Stimulated activated effector memory CD8-positive, alpha-beta T cell treated with anti-CD3 and anti-CD28 coated beads, Interleukin-12 subunit alpha, Interleukin-12 subunit beta, amount 100 ng/mL, for 72 hours (primary cell): ENCODE data around the gene CDKN2D.

Experiments used
- ATAC-seq: fragments of 150-1000 bp; cut with Tn5 transposase; 2 replicates; pipeline ENCODE4 v1.10.0; 2021
- DNase-seq, 2 donors: peaks; one replicate each; pipeline ENCODE4 v3.0.0; 2021 to 2022; ENCODE audit warnings: low spot score in 2 of 2
- H3K27ac Mint-ChIP-seq: one replicate; pipeline ENCODE4 v1.8.0; 2022; ENCODE audit warnings: mild to moderate bottlenecking, mixed read lengths
- H3K36me3 Mint-ChIP-seq: one replicate; pipeline ENCODE4 v1.8.0; 2022; ENCODE audit warnings: mild to moderate bottlenecking, mixed read lengths
- H3K4me1 Mint-ChIP-seq: one replicate; pipeline ENCODE4 v1.8.0; 2022; ENCODE audit warnings: mixed read lengths
- H3K4me3 Mint-ChIP-seq: one replicate; pipeline ENCODE4 v1.8.0; 2022; ENCODE audit warnings: mild to moderate bottlenecking, mixed read lengths
- H3K9me3 Mint-ChIP-seq: one replicate; pipeline ENCODE4 v1.8.0; 2022; ENCODE audit warnings: mixed read lengths

Gene CDKN2D

DNA sequence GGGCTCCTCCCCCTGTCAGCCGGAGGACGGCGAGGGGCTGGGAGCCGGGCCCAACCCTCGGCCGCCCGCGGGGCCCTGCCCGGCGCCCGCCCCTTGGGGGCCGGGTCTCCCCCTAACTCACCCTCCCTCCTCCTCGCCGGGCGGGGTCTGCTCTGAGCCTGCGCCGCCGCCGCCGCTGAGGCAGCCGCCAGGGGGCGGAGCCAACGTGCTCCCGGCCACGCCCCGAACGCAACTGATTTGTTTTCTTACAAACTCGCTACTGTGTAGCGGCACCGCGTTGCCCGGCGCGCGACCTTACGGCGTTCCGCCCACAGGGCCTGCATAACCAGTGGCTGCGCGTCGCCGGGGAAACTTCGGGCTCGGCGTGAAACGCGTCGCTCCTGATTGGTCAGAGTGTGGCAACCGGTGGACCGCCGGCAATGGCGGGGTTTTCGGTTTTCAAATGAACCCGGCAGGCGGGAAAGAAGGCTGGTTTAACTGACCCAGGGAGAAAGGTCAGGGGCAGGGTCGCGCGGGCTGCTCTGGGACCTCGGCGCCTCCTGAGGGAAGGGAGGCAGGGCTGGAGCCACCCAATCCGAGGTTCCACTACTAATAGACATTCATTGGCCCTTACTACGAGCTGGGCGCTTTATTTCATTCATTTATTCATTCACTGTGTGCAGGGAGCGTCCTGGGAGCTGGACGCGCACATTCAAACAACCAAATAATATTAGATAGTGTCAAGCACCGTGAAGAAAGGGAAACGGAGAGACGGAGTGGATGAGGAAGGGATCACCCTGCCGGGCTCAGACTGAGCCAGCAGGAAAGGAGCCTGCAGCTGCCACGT, at the start of gene CDKN2D:
Gene CDKN2D, minus strand, starts transcription at position 154 of the 826 bp plus-strand sequence. CDS start 326 bp downstream, outside the sequence.
- H3K27ac Mint-ChIP-seq, result peak within 1 kb of the TSS; percentile 98
- DNase-seq (peak; percentile 98 to 100), ATAC-seq (peak; percentile 85)
- peaks cover 62% of the 10 kb centered on the region for H3K4me1 Mint-ChIP-seq
- no peaks in the 10 kb centered on the region for H3K9me3 Mint-ChIP-seq
- H3K36me3 Mint-ChIP-seq, result peaks cover 55% of the 10 kb centered on the region
- peak within 1 kb of the TSS; percentile 98 for H3K4me3 Mint-ChIP-seq

DNA sequence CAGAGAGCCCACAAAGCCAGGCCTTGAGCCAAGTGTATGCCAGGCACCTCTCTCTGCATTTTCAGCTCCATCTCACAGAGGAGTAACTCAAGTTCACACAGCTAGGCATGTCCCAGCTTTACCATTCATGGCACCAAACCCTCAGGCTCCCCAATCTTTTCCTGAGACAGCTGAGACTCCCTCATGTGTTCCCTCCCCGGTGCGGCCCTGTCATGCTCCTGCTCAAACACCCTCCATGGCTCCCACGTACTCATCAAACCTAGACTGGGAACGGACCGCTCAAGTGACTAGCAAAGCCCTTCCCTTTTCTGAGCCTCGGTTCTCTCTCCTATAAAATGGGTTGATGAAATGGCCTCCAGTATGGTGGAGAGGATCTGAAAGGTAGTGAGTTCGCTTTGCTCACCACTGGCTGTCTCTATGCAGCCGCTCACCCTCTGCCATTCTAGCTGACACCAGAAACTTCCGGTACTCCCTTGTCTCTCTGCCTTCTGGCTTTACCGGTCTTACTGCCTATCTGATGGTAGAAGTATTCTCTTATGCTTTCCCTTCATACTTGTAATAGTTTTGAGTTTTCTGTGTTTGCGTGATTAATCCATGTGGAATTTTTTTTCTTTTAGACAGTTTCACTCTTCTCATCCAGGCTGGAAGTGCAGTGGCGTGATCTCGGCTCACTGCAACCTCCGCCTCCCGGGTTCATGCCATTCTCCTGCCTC, 48.8 kb upstream of the CDKN2D start:
- Mint-ChIP-seq H3K9me3 (no peaks in the 10 kb centered on the region), H3K27ac (peak overlapping the region; percentile 74), H3K36me3 (peaks cover 62% of the 10 kb centered on the region), H3K4me3 (no peak overlapping the region), H3K4me1 (peaks cover 42% of the 10 kb centered on the region)
- no peak for DNase-seq
- ATAC-seq, result no peak

DNA sequence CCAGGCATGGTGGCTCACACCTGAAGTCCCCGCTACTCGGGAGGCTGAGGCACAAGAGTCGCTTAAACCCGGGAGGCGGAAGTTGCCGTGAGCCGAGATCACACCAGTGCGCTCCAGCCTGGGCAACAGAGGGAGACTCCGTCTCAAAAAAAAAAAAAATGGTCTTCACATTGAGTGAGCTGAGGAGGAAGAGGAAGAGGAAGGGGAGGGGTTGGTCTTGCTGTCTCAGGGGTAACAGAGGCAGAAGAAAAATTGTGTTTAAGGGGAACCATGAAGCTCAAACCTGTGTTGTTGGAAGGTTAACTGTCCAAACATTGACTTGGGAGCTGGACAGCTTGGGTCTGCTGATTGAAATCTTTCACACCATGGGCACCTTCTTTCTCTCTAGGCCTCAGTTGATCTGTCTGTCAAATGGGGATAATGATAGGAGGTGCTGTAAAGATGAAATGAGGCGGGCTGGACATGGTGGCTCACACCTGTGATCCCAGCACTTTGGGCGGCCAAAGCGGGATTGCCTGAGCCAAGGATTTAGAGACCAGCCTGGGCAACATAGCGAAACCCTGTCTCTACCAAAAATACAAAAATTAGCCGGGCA, 46.7 kb upstream of the CDKN2D start:
- H3K4me1 Mint-ChIP-seq, result peaks cover 31% of the 10 kb centered on the region
- no peak for ATAC-seq
- DNase-seq, result no peak
- H3K4me3 Mint-ChIP-seq, result no peak overlapping the region
- peaks cover 52% of the 10 kb centered on the region for H3K36me3 Mint-ChIP-seq
- no peaks in the 10 kb centered on the region for H3K9me3 Mint-ChIP-seq
- H3K27ac Mint-ChIP-seq, result peak overlapping the region; percentile 86

DNA sequence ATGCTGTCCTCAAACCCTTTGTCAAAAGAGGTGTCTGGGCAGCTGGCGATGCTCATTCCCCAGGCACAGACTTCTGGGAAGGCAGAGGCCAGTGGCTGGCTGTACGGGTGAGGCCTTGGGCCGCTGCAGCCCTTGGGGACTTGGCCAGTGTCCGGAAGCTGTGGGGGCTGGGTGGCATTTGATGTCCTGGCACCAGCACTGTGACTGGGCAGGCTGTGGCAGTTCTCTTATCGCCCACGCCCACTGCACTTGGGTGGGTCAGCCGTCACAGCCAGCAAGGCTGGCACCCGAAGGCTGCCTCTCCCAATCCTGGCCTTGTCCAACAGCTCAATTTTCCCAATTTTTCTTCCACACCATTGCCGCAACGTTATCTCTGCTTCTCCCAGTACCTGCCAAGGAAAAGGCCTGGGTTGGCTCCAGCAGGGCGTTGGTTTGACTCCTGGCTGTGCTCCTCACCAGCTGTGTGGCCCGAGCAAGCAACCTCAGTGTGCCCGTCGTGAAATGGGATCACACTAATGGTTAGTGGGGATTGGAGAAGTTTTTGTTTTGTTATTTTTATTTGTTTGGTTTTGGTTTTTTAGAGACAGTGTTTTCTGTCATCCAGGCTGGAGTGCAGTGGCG, 43.8 kb upstream of the CDKN2D start:
- Mint-ChIP-seq H3K4me3 (no peak overlapping the region), H3K9me3 (no peaks in the 10 kb centered on the region), H3K36me3 (peaks cover 32% of the 10 kb centered on the region), H3K27ac (no peak overlapping the region), H3K4me1 (peaks cover 26% of the 10 kb centered on the region)
- no peak for DNase-seq
- no peak for ATAC-seq

DNA sequence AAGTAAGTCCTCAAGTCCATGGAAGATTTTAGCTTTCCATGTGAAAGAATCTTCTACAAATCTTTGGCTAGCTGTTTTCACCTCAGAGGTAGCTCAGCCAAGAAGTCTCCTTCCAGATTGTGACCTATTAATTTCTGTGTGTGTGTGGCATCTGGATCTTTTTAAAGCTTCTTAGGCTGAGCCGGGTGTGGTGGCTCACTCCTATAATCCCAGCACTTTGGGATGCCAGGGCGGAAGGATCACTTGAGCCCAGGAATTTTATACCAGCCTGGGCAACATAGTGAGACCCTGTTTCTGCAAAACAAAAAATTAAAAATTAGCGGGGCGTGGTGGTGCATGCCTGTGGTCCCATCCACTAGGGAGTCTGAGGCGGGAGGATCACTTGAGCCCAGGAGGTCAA, 43.1 kb upstream of the CDKN2D start:
- H3K4me1 Mint-ChIP-seq, result peaks cover 21% of the 10 kb centered on the region
- DNase-seq, result no peak
- peaks cover 27% of the 10 kb centered on the region for H3K36me3 Mint-ChIP-seq
- H3K4me3 Mint-ChIP-seq, result no peak overlapping the region
- no peak overlapping the region for H3K27ac Mint-ChIP-seq
- H3K9me3 Mint-ChIP-seq, result no peaks in the 10 kb centered on the region
- ATAC-seq, result no peak

DNA sequence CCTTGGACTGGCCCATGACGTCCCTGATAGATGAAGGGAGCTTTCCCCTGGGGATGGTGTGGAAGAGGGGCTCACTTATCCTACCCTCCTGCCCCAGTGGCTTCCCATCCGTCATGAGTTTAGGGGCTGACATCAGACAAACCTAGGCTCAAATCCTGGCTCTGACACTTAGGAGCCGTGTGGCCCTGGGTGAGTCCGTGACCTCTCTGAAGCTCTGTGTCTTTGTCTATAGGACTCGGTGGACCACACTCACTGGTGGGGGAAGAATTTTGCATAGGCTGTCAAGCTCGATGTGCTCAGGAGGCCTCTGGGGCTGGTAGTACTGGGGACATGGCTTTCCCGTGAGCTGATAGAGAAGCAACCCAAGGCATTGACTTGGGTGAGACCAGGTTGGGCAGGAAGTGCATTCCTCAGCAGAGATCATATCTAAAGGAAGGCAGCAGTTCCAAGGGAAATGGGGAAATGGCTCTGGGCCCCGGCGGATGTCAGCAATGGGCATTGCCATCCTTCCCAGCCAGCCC, 35.7 kb upstream of the CDKN2D start:
- DNase-seq (peak in 1 of 2 donors; percentile 58), ATAC-seq (no peak)
- Mint-ChIP-seq H3K27ac (peak overlapping the region; percentile 91), H3K36me3 (peaks cover 14% of the 10 kb centered on the region), H3K4me1 (peaks cover 18% of the 10 kb centered on the region), H3K9me3 (no peaks in the 10 kb centered on the region), H3K4me3 (peak overlapping the region; percentile 90)

DNA sequence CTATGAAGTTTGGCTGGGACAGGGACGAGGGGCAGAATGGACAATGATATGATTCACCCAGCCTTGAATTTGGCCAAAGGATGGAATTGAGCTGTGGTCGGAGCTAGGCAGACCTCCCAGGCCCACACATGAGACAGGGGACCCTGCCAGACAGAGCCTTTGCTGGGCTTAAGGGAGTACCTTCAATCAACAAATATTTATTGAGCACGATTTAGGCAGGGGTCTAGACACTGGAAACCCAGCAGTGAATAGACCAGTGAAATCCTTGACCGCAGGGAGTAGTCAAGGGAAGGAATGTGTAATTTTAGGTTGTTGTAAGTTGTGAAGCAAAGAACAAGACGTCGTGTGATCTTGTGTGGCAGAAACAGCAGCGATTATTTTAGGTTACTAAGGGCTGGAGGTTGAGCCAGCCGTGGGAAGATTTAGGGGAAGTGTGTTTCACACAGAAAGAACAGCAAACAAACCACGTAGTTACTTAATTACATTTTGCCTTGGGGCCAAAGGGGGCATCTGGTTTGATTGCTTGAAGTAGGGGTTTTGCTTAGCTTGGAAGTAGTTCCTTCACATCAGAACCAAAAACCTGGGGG, 35.2 kb upstream of the CDKN2D start:
- peak overlapping the region; percentile 91 for H3K27ac Mint-ChIP-seq
- H3K4me1 Mint-ChIP-seq, result peaks cover 18% of the 10 kb centered on the region
- DNase-seq (peak in 1 of 2 donors; percentile 55), ATAC-seq (peak; percentile 27)
- peak overlapping the region; percentile 90 for H3K4me3 Mint-ChIP-seq
- H3K36me3 Mint-ChIP-seq, result peaks cover 14% of the 10 kb centered on the region
- H3K9me3 Mint-ChIP-seq, result no peaks in the 10 kb centered on the region

DNA sequence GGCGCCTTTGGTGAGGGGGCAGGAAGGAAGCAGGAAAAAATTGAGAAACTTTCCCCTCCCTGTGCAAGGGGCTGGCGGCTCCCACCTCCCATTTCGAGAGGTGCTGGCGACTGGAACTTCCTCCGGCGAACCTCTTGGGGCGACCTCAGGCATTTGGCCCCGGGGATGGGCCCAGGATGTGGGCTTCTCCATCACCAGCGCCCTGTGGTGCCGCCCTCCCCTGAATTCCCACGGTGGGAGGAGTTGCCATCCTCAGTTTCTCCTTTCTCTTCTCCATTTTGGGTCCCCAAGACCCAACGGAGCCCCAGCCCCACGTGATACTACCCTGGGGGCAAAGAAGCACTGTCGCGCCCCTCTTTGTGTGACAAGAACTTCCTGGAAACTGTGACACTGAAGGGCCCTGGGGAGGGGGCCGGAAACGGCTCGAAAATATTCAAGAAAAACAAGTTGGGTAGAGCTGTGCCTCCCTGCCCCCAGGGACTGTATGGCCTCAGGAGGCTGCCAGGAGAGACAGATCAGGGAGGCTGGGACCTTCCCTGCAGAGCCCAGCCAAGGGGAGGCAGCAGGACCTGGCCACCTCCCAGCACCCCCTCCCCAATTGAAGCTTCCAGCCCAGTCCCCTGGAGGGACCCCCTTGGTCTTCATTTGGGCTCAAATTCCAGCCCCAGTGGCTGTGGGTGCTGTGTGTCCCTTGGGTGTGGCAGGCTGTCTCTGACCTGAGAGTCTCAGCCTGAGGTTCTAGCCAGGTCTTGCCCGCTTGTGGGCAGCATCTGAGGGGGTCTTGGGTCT, 34.5 kb upstream of the CDKN2D start:
- Mint-ChIP-seq H3K4me1 (peaks cover 18% of the 10 kb centered on the region), H3K4me3 (peak overlapping the region; percentile 90), H3K36me3 (peaks cover 14% of the 10 kb centered on the region), H3K27ac (peak overlapping the region; percentile 91), H3K9me3 (no peaks in the 10 kb centered on the region)
- DNase-seq, result peak; percentile 50 to 81
- peak; percentile 74 for ATAC-seq

DNA sequence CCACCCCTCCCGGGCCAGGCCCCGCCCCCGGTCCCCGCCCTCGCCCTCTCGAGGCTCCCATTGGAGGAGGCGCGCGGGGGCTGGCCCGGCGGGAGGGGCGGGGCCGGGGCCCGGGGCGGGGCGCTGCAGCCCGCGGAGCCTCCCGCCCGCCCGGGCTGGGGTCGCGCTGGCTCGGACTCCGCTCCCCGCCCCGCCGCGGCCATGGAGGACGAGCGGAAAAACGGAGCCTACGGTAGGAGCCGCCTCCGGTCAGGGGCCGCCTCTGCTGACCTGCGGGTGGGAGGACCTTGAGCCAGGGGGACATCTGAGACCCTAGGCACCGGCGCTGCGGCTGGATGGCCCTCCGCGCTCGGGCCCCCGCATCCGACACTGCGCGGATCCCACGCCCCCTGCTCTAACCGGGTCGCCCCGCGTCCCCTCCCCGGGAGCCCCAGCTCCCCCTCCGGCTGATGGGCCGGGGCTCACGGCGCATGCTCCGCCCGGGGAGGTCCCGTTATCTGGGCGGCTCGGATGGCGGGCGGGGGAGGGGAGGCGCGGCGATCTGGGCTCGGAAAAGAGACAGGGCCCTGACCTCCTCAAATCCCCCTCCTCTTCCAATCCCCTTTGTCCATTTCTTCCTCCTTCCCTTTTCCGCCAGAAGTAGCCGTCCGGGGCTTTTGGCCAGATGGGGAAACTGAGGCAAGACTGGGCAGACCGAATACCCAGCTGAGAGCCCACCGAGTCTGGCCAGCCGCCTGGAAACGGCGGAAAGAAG, 33.7 kb upstream of the CDKN2D start:
- H3K9me3 Mint-ChIP-seq, result no peaks in the 10 kb centered on the region
- peaks cover 14% of the 10 kb centered on the region for H3K36me3 Mint-ChIP-seq
- H3K27ac Mint-ChIP-seq, result peak overlapping the region; percentile 91
- H3K4me3 Mint-ChIP-seq, result peak overlapping the region; percentile 90
- DNase-seq (peak; percentile 84 to 86), ATAC-seq (peak; percentile 88)
- H3K4me1 Mint-ChIP-seq, result peaks cover 18% of the 10 kb centered on the region

DNA sequence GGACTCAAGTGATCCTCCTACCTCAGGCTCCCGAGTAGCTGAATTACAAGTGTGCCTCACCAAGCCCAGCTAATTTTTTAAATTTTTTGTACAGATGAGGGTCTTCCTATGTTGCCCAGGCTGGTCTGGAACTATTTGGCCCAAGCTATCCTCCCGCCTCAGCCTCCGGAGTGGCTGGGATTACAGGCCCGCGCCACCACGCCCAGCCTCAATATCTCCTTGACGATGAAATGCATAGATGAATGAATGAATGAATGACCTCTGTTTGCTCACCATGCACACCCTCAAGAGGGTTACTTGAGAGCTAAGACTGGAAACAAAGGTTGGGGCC, 33.2 kb upstream of the CDKN2D start:
- H3K27ac Mint-ChIP-seq, result no peak overlapping the region
- H3K4me3 Mint-ChIP-seq, result peak overlapping the region; percentile 90
- peaks cover 22% of the 10 kb centered on the region for H3K4me1 Mint-ChIP-seq
- no peaks in the 10 kb centered on the region for H3K9me3 Mint-ChIP-seq
- no peak for DNase-seq
- H3K36me3 Mint-ChIP-seq, result peaks cover 14% of the 10 kb centered on the region
- no peak for ATAC-seq

DNA sequence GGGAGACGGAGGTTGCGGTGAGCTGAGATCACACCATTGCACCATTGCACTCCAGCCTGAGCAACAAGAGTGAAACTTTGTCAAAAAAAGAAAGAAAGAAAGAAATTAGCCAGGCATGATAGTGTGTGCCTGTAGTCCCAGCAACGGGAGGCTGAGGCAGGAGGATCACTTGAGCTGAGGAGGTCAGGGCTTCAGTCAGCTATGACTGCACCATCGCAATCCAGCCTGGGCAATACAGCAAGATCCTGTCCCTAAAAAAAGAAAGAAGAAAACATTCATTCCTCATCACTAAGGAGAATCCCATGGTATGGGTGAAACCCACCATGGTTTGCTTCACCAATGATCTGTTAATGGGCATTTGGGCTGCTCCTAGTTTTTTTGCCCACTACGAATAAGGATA, 31.4 kb upstream of the CDKN2D start:
- H3K27ac Mint-ChIP-seq, result no peak overlapping the region
- H3K9me3 Mint-ChIP-seq, result no peaks in the 10 kb centered on the region
- H3K4me3 Mint-ChIP-seq, result no peak overlapping the region
- DNase-seq (no peak), ATAC-seq (no peak)
- peaks cover 36% of the 10 kb centered on the region for H3K4me1 Mint-ChIP-seq
- H3K36me3 Mint-ChIP-seq, result peaks cover 21% of the 10 kb centered on the region

DNA sequence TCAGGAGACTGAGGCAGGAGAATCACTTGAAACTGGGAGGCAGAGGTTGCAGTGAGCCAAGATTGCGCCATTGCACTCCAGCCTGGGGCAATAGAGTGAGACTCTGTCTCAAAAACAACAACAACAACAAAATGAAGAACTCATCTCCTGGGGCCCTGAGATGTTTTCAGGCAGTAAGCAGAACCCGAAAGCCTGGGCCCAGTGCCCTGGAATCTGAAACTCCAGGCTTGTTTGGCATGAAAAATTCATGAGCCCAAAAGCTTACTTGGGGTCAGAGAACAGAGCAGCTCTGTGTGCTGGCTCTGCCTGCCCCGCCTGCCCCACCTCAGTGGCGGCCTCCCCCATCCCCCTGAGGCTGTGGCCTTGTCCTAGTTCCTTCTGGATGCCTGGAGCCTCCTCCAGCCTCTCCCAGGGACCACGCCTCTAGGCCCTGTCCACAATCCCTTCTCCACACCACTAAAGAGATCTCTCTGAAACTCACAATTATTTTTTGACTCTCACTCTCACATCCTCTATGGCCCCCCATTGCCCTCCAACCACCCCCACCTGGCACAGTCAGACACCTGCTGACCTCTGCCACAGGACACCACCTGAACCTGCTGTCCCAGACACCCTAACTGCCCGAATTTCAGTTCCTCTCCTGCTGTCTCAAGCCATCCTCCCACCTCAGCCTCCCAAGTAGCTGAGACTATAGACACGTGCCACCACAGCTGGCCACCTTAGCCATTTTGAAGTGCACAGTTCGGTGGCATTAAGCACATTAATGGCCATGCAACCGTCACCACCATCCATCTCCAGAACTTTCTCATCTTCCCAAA, 25.2 kb upstream of the CDKN2D start:
- no peaks in the 10 kb centered on the region for H3K9me3 Mint-ChIP-seq
- no peak overlapping the region for H3K4me3 Mint-ChIP-seq
- ATAC-seq, result no peak
- peak overlapping the region; percentile 91 for H3K27ac Mint-ChIP-seq
- no peak for DNase-seq
- H3K4me1 Mint-ChIP-seq, result peaks cover 26% of the 10 kb centered on the region
- H3K36me3 Mint-ChIP-seq, result peaks cover 6% of the 10 kb centered on the region

DNA sequence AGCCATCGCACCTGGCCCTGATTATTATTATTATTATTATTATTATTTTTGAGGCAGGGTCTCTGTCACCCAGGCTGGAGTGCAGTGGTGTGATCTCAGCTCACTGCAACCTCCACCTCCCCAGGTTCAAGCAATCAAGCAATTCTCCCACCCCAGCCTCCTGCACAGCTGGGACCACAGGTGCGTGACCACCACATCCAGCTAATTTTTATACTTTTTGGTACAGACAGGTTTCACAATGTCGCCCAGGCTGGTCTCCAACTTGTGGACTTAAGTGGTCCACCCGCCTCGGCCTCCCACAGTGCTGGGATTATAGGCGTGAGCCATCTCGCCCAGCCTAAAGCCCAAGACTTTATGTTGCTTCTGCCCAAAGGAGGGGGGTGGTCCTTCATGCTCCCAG, 24.4 kb upstream of the CDKN2D start:
- ATAC-seq (no peak), DNase-seq (no peak)
- Mint-ChIP-seq H3K36me3 (peaks cover 6% of the 10 kb centered on the region), H3K9me3 (no peaks in the 10 kb centered on the region), H3K4me3 (no peak overlapping the region), H3K27ac (no peak overlapping the region), H3K4me1 (peaks cover 26% of the 10 kb centered on the region)
